GM19372 (cell line): Measurements from ENCODE around the gene CD1C.
"Not testable (repeated sequence)": the region's sequence is repeated elsewhere in the genome, so short reads cannot be mapped to it uniquely, and the experiment has no call there.

ENCODE experiments used
- ATAC-seq: cut with Tn5 transposase; IDR thresholded peaks from one replicate; pipeline ENCODE4 v1.9.1; 2021; ENCODE audit warnings: mild to moderate bottlenecking, low read depth, moderate library complexity; ENCODE audit not compliant: unreplicated experiment

Gene CD1C

DNA sequence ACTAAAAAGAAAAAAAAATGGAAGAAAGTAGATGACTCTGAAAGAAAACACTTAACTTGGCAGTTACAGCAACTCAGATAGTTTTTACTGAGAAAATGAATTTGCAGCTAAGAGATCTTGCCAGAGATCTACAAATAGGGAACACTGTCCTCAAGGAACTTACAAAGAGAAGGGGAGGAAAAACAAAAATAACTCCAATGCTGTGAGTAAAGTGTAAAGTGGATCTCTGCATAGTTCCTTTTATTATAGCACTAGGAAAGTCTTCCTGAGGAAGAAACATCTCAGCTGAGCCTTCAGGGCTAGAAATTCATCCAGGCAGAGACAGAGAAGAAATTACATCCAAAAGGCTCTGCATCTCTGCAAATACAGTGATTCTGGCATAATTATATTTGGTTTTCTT, 37.8 kb downstream of the CD1C start:
- no peak for ATAC-seq

- no peak for ATAC-seq
Observed at GRCh38 chr1:158328426-158328825, 38.7 kb downstream of the CD1C start.

- no peak for ATAC-seq
Observed at GRCh38 chr1:158329300-158329699, 39.6 kb downstream of the CD1C start.

GRCh38 chr1:158329733-158330132, 40.0 kb downstream of the CD1C start:
- ATAC-seq: no peak

DNA sequence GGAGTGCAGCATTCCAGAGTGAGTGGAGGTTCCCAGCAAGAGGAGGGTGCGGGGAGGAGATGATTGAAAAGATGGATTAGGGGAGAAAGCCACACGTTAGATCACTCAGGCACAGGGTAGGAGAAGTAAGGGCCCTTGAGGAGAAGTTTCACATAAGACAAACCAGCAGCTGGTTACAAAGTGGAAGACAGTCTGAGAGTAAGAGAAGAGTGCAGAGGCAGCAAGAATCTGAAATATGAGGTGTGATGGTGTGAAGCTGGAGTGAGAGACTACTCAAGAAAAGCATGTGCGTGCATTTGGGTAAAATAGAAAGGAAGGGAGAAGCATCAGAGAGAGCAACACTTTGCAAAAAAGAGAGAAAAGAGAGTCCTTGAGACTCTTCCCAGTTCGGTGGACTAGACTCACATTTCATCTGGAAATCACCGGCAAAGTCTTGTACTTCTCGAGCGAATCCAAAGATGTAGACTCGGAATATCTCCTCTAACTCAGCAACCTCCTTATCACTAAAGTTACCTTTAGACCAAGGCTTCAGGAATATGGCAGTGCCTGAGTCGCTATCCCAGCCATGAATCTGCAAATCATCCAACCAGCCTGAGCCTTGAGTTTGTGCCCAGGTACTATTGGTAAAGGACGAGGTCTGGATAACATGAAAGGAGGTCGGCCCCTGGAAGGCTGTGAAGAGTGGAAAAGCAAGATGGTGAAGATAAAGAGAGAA, 40.8 kb downstream of the CD1C start:
- no peak for ATAC-seq

DNA sequence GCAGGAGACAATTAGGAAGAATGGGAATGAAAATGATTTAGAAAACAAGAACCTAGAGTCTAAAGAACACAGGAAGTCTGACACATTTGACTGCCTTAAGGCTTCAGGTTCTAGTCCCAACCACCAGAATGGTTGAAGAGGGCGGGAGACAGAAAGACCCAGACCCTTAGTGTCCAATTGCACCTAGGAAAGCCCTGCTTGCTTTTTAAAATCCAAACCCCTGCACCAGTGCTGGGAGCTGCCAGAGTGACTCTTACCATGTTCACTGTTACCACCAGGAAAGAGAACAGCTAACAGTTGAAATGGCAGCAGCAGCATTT, 41.3 kb downstream of the CD1C start:
- no peak for ATAC-seq

DNA sequence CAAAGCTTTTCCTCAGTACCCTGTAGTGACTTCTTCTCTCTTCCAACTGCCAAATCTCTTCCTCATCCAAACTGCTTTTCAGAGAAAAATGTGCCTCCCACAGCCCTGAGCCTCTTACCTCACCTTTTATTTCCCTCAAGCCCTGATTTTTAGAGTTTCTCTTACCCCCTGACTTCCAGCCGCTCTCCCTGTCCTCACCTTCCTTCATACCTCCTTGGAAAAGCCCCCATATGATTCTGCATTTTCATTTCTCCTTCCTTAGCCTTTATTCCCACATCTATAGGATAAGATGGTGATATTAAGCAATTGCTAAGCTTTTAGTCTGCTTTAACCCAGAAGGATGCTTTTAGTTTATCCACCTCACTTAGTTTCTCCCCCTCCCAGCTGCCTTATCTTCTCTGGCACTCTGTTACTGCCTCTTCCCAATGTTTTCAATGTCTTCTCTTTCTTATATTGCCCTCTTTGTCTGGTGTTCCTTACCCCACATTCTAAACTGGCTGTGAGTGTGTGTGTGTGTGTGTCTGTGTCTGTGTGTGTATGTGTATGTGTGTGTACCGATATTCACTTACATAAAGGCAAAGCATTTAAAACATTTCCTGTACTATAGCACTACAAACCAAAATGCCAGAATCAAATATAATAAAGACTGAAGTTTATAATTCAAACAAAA, 41.9 kb downstream of the CD1C start, which contains the start of gene CD1B:
Gene CD1B, minus strand, starts transcription at position 51 of the 670 bp plus-strand sequence. CDS start 108 bp downstream, outside the sequence.
- ATAC-seq: no peak

DNA sequence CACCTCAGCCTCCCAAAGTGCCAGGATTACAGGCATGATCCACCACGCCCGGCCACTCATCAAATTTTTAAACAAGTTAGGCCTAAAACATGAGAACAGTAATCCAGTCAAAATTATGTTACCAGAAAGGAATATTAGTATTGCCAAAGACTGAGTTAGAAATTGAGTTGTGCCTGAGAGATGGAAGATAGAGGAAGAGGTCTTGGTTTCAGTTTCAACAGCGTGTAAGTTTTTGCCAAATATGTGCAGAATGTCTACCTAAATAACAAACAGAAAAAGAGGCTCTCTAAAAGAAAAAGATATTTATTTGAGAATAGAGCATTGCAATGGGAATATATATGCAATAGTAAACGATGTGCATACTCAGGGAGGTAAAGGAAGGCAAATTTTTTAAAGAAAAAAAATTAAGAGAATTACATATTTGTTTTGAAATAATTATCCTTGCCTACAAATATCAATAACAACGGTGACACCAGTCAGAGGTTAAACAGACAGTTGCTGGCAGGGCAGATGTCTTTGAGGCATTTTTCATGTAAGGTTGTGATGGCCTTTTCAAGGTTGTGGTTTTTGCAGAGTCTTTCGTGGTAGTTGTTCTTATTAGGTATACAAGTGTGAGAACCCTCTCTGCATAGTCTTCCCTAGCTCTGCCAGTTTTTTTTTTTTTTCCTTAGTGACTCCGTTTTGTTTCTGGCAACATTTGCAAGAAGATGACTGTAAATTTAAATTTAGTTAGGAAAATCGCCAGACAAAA, 43.9 kb downstream of the CD1C start:
- no peak for ATAC-seq

DNA sequence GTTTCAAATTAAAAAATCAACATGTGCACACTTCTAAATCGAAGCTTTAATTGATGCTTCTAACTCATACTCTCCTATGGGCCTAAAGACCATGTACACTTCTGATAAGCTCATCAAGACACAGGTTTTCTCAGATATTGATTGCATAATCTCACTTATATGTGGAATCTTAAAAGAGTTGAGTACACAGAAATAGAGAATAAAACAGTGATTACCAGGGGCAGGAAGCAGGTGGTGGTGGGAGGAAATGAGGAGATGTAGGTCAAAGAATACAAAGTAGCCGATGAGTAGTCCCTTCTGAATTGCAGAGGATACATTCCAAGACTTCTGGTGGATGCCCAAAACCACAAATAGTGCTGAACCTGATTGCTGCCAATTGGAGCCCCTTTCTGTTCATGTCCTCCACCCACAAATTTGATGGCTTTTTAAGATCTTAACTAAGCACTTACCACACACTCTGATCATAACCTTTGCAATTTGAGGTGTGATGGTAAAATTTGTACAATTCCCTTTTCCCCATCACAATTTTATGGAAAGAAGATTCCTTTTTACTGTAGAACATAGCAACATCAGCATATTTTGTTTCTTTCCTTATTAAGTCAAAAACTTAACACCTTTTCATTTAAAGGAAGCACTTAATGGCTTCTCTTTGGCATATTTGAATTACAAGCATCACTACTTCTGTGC, 44.9 kb downstream of the CD1C start:
- ATAC-seq: no peak

DNA sequence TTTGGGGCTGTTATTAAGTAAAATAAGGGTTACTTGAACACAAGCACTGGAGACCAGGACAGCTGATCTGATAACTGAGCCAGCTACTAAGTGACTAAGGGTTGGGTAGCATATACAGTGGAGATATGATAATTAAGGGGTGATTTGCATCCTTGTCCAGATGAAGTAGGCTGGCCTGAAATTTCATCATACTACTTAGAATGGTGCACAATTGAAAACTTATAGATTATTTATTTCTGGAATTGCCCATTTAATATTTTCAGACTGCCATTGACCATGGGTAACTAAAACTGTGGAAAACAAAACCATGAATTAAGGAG, 45.5 kb downstream of the CD1C start:
- ATAC-seq: no peak

- ATAC-seq: not testable (repeated sequence)
Observed at GRCh38 chr1:158336413-158336812, 46.7 kb downstream of the CD1C start.
